Karpas-422 (cell line): Measurements from ENCODE around the gene SPINK2. TPM values are rescaled to one million over a fixed set of nuclear protein-coding genes. Genes with fewer than 3 reads are reported as not detected.

ENCODE experiments used
- DNase-seq: peaks from one replicate; pipeline ENCODE4 v3.0.0-alpha.2; 2015
- H2AFZ ChIP-seq: fragments of 200-600 bp; sonication (generic); 2 replicates; pipeline ENCODE4 v1.6.1; 2014; ENCODE audit warnings: antibody characterized with exemption, low read length, mixed read lengths
- H3K27ac ChIP-seq: fragments of 200-600 bp; sonication (generic); 2 replicates; pipeline ENCODE4 v1.5.1; 2014; ENCODE audit warnings: mild to moderate bottlenecking, low read length, moderate library complexity
- H3K27me3 ChIP-seq: fragments of 200-600 bp; sonication (generic); 2 replicates; pipeline ENCODE4 v1.6.1; 2014; ENCODE audit warnings: low read length, mixed read lengths
- H3K36me3 ChIP-seq: fragments of 200-600 bp; sonication (generic); 2 replicates; pipeline ENCODE4 v1.6.1; 2014; ENCODE audit warnings: low read length, mixed read lengths; ENCODE audit not compliant: insufficient read depth
- H3K4me1 ChIP-seq: fragments of 200-600 bp; sonication (generic); 2 replicates; pipeline ENCODE4 v1.6.1; 2014; ENCODE audit warnings: mild to moderate bottlenecking, low read length, mixed read lengths
- H3K4me2 ChIP-seq: fragments of 200-600 bp; sonication (generic); 2 replicates; pipeline ENCODE4 v1.6.1; 2014; ENCODE audit warnings: low read length, low read depth, mild to moderate bottlenecking; ENCODE audit not compliant: poor library complexity, severe bottlenecking
- H3K4me3 ChIP-seq: fragments of 200-600 bp; sonication (generic); 2 replicates; pipeline ENCODE4 v1.5.1; 2014; ENCODE audit warnings: mild to moderate bottlenecking, antibody characterized with exemption, low read length, mixed read lengths
- H3K79me2 ChIP-seq: fragments of 200-600 bp; sonication (generic); 2 replicates; pipeline ENCODE4 v1.6.1; 2014; ENCODE audit warnings: mild to moderate bottlenecking, low read length, mixed read lengths
- H3K9ac ChIP-seq: fragments of 200-600 bp; sonication (generic); 2 replicates; pipeline ENCODE4 v1.6.0; 2014; ENCODE audit warnings: low read length
- H3K9me2 ChIP-seq: fragments of 200-600 bp; sonication (generic), shearing (Covaris generic); replicated peaks from 2 replicates; pipeline ENCODE4 v1.6.0; 2014; ENCODE audit warnings: mild to moderate bottlenecking, low read length, moderate library complexity; ENCODE audit not compliant: insufficient read depth
- H3K9me3 ChIP-seq: fragments of 300-700, 200-600 bp; sonication (generic); 2 replicates; pipeline ENCODE4 v1.6.1; 2014; ENCODE audit warnings: low read length, mixed read lengths
- H4K20me1 ChIP-seq: fragments of 200-600 bp; sonication (generic); 2 replicates; pipeline ENCODE4 v1.6.1; 2014; ENCODE audit warnings: mild to moderate bottlenecking, antibody characterized with exemption, low read length, low read depth; ENCODE audit not compliant: insufficient read depth
- total RNA-seq: library from RNA; depleted of rRNA; stranded (reverse); fragments of >200 nt; shearing (Covaris generic); gene quantifications from 2 replicates; pipeline ENCODE4 v1.2.3, GENCODE V29; 2014; ENCODE audit warnings: low replicate concordance

The SPINK2 gene
- total RNA-seq, 1 experiment from 2014 or later = not detected

GRCh38 chr4:56817840-56818491 is 3.5 kb downstream of the SPINK2 start:
- Histone ChIP-seq H3K9ac (no peak overlapping the region), H3K4me3 (no peak overlapping the region), H4K20me1 (no peaks in the 10 kb centered on the region), H3K36me3 (no peaks in the 10 kb centered on the region), H3K79me2 (no peaks in the 10 kb centered on the region), H3K9me3 (no peaks in the 10 kb centered on the region), H3K9me2 (no peaks in the 10 kb centered on the region), H3K27me3 (no peaks in the 10 kb centered on the region), H3K4me2 (no peak overlapping the region), H3K27ac (no peak overlapping the region), H2AFZ (no peak overlapping the region), H3K4me1 (peaks cover 3% of the 10 kb centered on the region; the same call in 1 of the 2 replicates)
- no peak for DNase-seq

- Histone ChIP-seq H3K36me3 (no peaks in the 10 kb centered on the region), H3K4me1 (no peaks in the 10 kb centered on the region), H3K9me3 (no peaks in the 10 kb centered on the region), H3K27me3 (no peaks in the 10 kb centered on the region), H3K27ac (no peak overlapping the region), H3K4me3 (no peak overlapping the region), H2AFZ (no peak overlapping the region), H3K4me2 (no peak overlapping the region), H4K20me1 (no peaks in the 10 kb centered on the region), H3K9ac (no peak overlapping the region), H3K79me2 (no peaks in the 10 kb centered on the region), H3K9me2 (no peaks in the 10 kb centered on the region)
- DNase-seq = no peak
Measured at GRCh38 chr4:56806666-56807065, 14.8 kb downstream of the SPINK2 start.

GRCh38 chr4:56804551-56804950 is 16.9 kb downstream of the SPINK2 start:
- Histone ChIP-seq H3K4me1 (no peaks in the 10 kb centered on the region; the same call in 1 of the 2 replicates), H3K9me3 (no peaks in the 10 kb centered on the region), H3K79me2 (no peaks in the 10 kb centered on the region), H3K36me3 (no peaks in the 10 kb centered on the region), H3K9me2 (no peaks in the 10 kb centered on the region), H3K4me3 (no peak overlapping the region), H3K4me2 (no peak overlapping the region), H3K27me3 (no peaks in the 10 kb centered on the region), H3K27ac (no peak overlapping the region), H4K20me1 (no peaks in the 10 kb centered on the region), H2AFZ (no peak overlapping the region), H3K9ac (no peak overlapping the region)
- no peak for DNase-seq

- Histone ChIP-seq H2AFZ (no peak overlapping the region), H3K36me3 (no peaks in the 10 kb centered on the region), H3K27ac (no peak overlapping the region), H3K9me3 (no peaks in the 10 kb centered on the region), H4K20me1 (no peaks in the 10 kb centered on the region), H3K9ac (no peak overlapping the region), H3K4me2 (no peak overlapping the region), H3K4me3 (no peak overlapping the region), H3K27me3 (no peaks in the 10 kb centered on the region), H3K79me2 (no peaks in the 10 kb centered on the region), H3K9me2 (no peaks in the 10 kb centered on the region), H3K4me1 (no peaks in the 10 kb centered on the region; the same call in 1 of the 2 replicates)
- DNase-seq = no peak
Measured at GRCh38 chr4:56803471-56803870, 18.0 kb downstream of the SPINK2 start.

- Histone ChIP-seq H4K20me1 (no peaks in the 10 kb centered on the region), H3K9me3 (no peaks in the 10 kb centered on the region), H3K27ac (no peak overlapping the region), H3K36me3 (no peaks in the 10 kb centered on the region), H3K79me2 (no peaks in the 10 kb centered on the region), H3K9ac (peak overlapping the region; percentile 59), H3K4me1 (no peaks in the 10 kb centered on the region; the same call in 1 of the 2 replicates), H3K4me2 (peak overlapping the region; percentile 69), H3K4me3 (peak overlapping the region; percentile 67), H2AFZ (peak overlapping the region; percentile 78), H3K27me3 (no peaks in the 10 kb centered on the region), H3K9me2 (no peaks in the 10 kb centered on the region)
- peak; percentile 90 for DNase-seq
Measured at GRCh38 chr4:56799824-56800756, 21.4 kb downstream of the SPINK2 start.

- H3K9me3 ChIP-seq = no peaks in the 10 kb centered on the region
- DNase-seq = no peak
- peak overlapping the region; percentile 69 for H3K4me2 ChIP-seq
- H3K36me3 ChIP-seq = no peaks in the 10 kb centered on the region
- no peaks in the 10 kb centered on the region; the same call in 1 of the 2 replicates for H3K4me1 ChIP-seq
- no peaks in the 10 kb centered on the region for H3K27me3 ChIP-seq
- peak overlapping the region; percentile 78; the same call in 1 of the 2 replicates for H2AFZ ChIP-seq
- H3K4me3 ChIP-seq = peak overlapping the region; percentile 67
- no peaks in the 10 kb centered on the region for H3K79me2 ChIP-seq
- no peaks in the 10 kb centered on the region for H3K9me2 ChIP-seq
- no peaks in the 10 kb centered on the region for H4K20me1 ChIP-seq
- 0 out of 2 replicates have a peak overlapping the region, but pooled peaks have one; percentile 59 for H3K9ac ChIP-seq
- H3K27ac ChIP-seq = no peak overlapping the region
Measured at GRCh38 chr4:56799161-56799759, 22.2 kb downstream of the SPINK2 start.

GRCh38 chr4:56796211-56796610 is 25.3 kb downstream of the SPINK2 start:
- no peaks in the 10 kb centered on the region for H3K9me2 ChIP-seq
- no peak overlapping the region for H3K4me2 ChIP-seq
- H3K27ac ChIP-seq = no peak overlapping the region
- H2AFZ ChIP-seq = no peak overlapping the region
- no peaks in the 10 kb centered on the region; the same call in 1 of the 2 replicates for H3K4me1 ChIP-seq
- DNase-seq = no peak
- no peak overlapping the region for H3K4me3 ChIP-seq
- no peaks in the 10 kb centered on the region for H3K36me3 ChIP-seq
- no peaks in the 10 kb centered on the region for H3K79me2 ChIP-seq
- no peaks in the 10 kb centered on the region for H3K27me3 ChIP-seq
- H3K9ac ChIP-seq = no peak overlapping the region
- no peaks in the 10 kb centered on the region for H4K20me1 ChIP-seq
- H3K9me3 ChIP-seq = no peaks in the 10 kb centered on the region

GRCh38 chr4:56791316-56791715 is 30.2 kb downstream of the SPINK2 start:
- H3K9me2 ChIP-seq = no peaks in the 10 kb centered on the region
- DNase-seq = no peak
- no peaks in the 10 kb centered on the region for H3K4me1 ChIP-seq
- no peaks in the 10 kb centered on the region for H3K27me3 ChIP-seq
- H3K36me3 ChIP-seq = no peaks in the 10 kb centered on the region
- H3K4me3 ChIP-seq = no peak overlapping the region
- no peaks in the 10 kb centered on the region for H4K20me1 ChIP-seq
- no peak overlapping the region for H3K9ac ChIP-seq
- no peak overlapping the region for H2AFZ ChIP-seq
- H3K9me3 ChIP-seq = no peaks in the 10 kb centered on the region
- no peaks in the 10 kb centered on the region for H3K79me2 ChIP-seq
- no peak overlapping the region for H3K4me2 ChIP-seq
- H3K27ac ChIP-seq = no peak overlapping the region
